ENCODE results near the gene NDUFS6.
"Not testable (repeated sequence)": the region's sequence is repeated elsewhere in the genome, so short reads cannot be mapped to it uniquely, and the experiment has no call there.

The NDUFS6 gene

DNA sequence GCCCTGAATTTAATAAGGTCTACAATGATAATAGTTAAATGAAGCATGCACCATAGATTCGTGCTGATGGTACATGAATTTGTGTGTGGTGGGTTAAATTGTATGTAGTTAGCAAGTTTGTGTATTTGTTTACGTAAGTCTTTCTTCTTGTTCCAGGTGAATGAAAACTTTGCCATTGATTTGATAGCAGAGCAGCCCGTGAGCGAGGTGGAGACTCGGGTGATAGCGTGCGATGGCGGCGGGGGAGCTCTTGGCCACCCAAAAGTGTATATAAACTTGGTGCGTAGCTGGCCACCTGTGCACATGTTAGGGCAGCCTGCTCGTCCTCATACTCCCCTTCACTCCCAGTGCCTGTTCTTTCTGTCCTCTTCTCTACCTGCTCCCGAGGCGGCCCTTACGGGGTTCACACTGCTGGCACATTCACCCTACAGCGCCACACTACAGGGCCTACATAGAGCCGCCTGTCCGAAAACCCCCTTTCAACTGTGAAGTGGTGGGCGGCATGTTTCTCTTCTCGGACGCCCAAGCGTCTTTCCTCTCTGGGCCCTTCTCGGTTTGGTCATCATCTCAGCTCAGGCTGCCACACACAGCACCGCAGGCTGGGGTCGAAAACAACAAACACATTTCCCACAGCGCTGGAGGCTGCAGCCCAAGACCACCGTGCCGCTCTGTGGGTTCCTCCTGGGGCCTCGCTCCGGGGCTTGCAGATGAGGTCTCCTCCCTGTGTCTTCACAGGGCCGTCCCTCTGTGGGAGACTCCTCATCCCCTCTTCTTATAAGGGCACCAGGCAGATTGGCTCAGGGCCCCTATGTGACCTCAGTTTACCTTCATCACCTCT is 13.2 kb downstream of the NDUFS6 start:
- no peak for DNase-seq (ENCODE audit: low read depth in 1 of 2, low spot score in 1 of 2)
- H3K27me3 ChIP-seq (ENCODE audit: insufficient read depth, poor library complexity, severe bottlenecking): no peaks in the 10 kb centered on the region
- no peak for TF ChIP-seq GABPA (IDR thresholded peaks at IDR 0.05; ENCODE audit: low read depth)
- no peak for TF ChIP-seq POLR2AphosphoS5 (IDR thresholded peaks at IDR 0.05; ENCODE audit: low read depth)
- TF ChIP-seq, protein P1, sequence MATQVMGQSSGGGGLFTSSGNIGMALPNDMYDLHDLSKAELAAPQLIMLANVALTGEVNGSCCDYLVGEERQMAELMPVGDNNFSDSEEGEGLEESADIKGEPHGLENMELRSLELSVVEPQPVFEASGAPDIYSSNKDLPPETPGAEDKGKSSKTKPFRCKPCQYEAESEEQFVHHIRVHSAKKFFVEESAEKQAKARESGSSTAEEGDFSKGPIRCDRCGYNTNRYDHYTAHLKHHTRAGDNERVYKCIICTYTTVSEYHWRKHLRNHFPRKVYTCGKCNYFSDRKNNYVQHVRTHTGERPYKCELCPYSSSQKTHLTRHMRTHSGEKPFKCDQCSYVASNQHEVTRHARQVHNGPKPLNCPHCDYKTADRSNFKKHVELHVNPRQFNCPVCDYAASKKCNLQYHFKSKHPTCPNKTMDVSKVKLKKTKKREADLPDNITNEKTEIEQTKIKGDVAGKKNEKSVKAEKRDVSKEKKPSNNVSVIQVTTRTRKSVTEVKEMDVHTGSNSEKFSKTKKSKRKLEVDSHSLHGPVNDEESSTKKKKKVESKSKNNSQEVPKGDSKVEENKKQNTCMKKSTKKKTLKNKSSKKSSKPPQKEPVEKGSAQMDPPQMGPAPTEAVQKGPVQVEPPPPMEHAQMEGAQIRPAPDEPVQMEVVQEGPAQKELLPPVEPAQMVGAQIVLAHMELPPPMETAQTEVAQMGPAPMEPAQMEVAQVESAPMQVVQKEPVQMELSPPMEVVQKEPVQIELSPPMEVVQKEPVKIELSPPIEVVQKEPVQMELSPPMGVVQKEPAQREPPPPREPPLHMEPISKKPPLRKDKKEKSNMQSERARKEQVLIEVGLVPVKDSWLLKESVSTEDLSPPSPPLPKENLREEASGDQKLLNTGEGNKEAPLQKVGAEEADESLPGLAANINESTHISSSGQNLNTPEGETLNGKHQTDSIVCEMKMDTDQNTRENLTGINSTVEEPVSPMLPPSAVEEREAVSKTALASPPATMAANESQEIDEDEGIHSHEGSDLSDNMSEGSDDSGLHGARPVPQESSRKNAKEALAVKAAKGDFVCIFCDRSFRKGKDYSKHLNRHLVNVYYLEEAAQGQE (IDR thresholded peaks at IDR 0.05; ENCODE audit: insufficient replicate concordance, low read depth): no peak
- TF ChIP-seq, protein P2, sequence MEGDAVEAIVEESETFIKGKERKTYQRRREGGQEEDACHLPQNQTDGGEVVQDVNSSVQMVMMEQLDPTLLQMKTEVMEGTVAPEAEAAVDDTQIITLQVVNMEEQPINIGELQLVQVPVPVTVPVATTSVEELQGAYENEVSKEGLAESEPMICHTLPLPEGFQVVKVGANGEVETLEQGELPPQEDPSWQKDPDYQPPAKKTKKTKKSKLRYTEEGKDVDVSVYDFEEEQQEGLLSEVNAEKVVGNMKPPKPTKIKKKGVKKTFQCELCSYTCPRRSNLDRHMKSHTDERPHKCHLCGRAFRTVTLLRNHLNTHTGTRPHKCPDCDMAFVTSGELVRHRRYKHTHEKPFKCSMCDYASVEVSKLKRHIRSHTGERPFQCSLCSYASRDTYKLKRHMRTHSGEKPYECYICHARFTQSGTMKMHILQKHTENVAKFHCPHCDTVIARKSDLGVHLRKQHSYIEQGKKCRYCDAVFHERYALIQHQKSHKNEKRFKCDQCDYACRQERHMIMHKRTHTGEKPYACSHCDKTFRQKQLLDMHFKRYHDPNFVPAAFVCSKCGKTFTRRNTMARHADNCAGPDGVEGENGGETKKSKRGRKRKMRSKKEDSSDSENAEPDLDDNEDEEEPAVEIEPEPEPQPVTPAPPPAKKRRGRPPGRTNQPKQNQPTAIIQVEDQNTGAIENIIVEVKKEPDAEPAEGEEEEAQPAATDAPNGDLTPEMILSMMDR (IDR thresholded peaks at IDR 0.05; ENCODE audit: insufficient read depth, low read length): no peak
- no peak for TF ChIP-seq SPI1 (IDR thresholded peaks at IDR 0.05; ENCODE audit: borderline replicate concordance, low read depth)
- H3K27ac ChIP-seq (replicated peaks): no peak overlapping the region
- no peak overlapping the region for H3K4me3 ChIP-seq (replicated peaks; ENCODE audit: insufficient read depth, low read length)

DNA sequence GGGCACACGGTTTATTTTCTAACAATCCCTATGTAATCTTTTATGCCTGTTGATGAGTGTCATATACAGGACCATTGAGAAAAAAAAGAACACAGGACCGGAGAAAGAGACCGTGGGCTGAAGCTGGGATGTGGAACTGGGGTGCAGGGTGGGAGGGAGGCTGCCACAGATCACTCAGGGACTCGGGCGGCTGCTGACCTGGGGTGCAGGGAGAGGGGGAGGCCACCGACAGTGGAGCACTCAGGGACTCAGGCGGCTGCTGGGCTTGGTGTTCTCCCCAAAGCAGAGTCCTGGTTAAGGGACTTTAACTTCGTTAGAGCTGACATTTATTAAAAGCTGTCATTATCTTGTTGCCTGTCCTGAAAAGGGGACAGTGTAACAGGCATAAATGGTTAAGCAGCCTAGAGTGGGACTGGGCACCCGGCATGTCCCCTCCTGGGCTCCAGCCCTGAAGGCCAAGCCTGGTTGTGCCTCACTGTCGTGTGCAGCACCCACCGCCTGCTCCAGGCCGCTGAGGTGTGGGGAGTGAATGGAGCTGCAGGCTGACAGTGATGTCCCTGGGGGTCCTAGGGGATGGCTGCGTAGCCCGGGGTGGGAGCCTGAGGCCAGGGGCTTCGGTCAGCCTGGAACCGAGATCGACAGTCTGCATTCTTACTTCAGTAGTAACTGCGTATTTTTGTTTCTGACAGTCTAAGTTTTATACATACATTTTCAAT is 14.0 kb downstream of the NDUFS6 start:
- TF ChIP-seq, protein P2 (IDR thresholded peaks at IDR 0.05; ENCODE audit: insufficient read depth, low read length): no peak
- TF ChIP-seq, protein P1 (IDR thresholded peaks at IDR 0.05; ENCODE audit: insufficient replicate concordance, low read depth): no peak
- TF ChIP-seq GABPA (IDR thresholded peaks at IDR 0.05; ENCODE audit: low read depth): no peak
- TF ChIP-seq SPI1 (IDR thresholded peaks at IDR 0.05; ENCODE audit: borderline replicate concordance, low read depth): no peak
- TF ChIP-seq POLR2AphosphoS5 (IDR thresholded peaks at IDR 0.05; ENCODE audit: low read depth): no peak
- no peak for DNase-seq (ENCODE audit: low read depth in 1 of 2, low spot score in 1 of 2)
- Histone ChIP-seq H3K4me3 (replicated peaks; ENCODE audit: insufficient read depth, low read length) (no peak overlapping the region), H3K27me3 (ENCODE audit: insufficient read depth, poor library complexity, severe bottlenecking) (no peaks in the 10 kb centered on the region), H3K27ac (replicated peaks) (no peak overlapping the region)

DNA sequence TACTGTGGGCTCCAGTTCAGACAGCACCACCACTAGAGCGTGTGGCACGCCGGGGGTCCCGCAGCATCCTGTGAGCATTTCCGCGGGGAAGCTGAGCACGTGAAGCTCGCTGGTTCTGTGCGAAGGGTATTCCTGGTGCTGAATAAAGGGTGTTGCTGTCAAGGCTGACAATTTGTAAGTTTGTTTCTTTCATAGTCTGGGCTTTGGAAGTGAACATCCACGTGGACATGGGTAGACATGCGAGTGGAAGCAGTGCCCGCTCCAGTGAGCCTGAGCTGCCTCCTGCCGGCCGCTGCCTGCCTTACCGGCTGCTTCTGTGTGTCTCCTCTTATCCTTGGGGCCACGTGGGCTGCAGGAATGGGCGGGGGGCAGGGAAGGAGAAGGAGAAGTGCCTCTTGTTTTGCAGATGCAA is 14.7 kb downstream of the NDUFS6 start:
- Histone ChIP-seq H3K27me3 (ENCODE audit: insufficient read depth, poor library complexity, severe bottlenecking) (no peaks in the 10 kb centered on the region), H3K4me3 (replicated peaks; ENCODE audit: insufficient read depth, low read length) (no peak overlapping the region), H3K27ac (replicated peaks) (no peak overlapping the region)
- DNase-seq (ENCODE audit: low read depth in 1 of 2, low spot score in 1 of 2): no peak
- TF ChIP-seq, protein P2 (IDR thresholded peaks at IDR 0.05; ENCODE audit: insufficient read depth, low read length): no peak
- TF ChIP-seq SPI1 (IDR thresholded peaks at IDR 0.05; ENCODE audit: borderline replicate concordance, low read depth): no peak
- no peak for TF ChIP-seq POLR2AphosphoS5 (IDR thresholded peaks at IDR 0.05; ENCODE audit: low read depth)
- no peak for TF ChIP-seq GABPA (IDR thresholded peaks at IDR 0.05; ENCODE audit: low read depth)
- TF ChIP-seq, protein P1 (IDR thresholded peaks at IDR 0.05; ENCODE audit: insufficient replicate concordance, low read depth): no peak

DNA sequence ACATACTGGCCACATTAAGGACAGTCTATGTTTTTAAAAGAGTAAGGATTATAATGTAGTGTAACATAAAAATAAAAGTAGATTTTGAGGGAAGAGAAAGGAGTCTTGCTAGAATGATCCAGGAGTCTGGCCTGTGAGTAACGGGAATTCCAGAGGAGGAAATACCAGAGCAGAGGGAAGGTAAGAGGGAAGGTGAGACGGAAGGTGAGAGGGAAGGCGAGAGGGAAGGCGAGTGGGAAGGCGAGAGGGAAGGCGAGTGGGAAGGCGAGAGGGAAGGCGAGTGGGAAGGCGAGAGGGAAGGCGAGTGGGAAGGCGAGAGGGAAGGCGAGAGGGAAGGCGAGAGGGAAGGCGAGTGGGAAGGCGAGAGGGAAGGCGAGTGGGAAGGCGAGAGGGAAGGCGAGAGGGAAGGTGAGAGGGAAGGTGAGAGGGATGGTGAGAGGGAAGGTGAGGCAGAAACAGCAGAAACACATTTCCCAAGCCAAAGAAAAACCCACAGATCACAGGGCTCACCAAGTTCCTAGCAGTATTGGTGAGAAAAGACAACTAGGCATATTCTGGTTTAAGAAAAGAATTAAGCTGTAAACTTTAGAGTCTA is 15.4 kb downstream of the NDUFS6 start:
- not testable (repeated sequence) for H3K27ac ChIP-seq (replicated peaks); DNase-seq (ENCODE audit: low read depth in 1 of 2, low spot score in 1 of 2); H3K4me3 ChIP-seq (replicated peaks; ENCODE audit: insufficient read depth, low read length)

More for the DNA sequence above, 15.4 kb downstream of the NDUFS6 start:
- not testable (repeated sequence) for H3K27me3 ChIP-seq (ENCODE audit: insufficient read depth, poor library complexity, severe bottlenecking)

All from HL-60 (cell line).